ENCODE data around the gene FOXL2NB. TPM values are rescaled to one million over a fixed set of nuclear protein-coding genes. Genes with fewer than 3 reads are reported as not detected.

FOXL2NB gene
- polyA plus RNA-seq (not detected in 2 replicates), polyA minus RNA-seq (not detected in 2 replicates)

DNA sequence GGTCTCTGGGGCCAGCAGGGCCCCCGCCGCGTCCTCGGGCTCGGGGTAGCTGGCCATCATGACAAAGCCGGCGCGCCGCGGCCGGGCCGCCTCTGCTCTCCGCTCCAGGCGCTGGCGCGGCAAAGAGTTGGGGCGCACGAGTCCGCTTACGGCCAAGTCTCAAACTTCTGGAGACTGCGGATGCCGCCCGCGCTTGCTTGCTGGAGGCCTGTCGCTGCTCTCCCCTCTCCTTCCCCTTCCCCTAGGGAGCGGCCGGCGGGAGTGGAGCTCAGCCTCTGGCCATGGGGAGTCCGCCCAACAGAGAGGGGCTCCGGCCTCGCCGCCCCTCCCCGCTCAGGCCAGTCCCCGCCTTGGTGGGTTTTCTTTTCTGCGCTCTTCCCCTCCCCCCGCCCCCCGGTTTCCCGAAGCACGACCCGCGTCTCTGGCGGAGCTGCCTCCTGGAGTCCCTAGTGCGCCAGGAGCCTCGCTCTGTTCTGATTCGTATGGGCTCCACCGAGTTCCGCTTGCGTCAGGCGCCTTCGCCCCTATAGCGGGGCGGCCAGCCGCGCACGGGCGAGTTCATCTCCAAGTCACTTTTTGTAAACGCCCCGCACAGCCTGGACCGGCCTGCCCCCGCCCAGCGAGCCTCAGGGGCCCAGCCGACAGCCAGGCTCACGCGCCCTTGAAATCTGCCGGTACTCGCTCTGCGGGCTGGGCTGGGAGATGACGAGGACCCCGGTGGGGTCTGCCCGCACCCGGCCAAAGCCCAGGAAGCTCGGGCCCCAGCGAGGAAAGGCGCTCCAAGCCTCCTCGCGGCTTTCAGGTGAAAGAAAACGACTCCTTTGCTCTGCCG lies at the start of gene FOXL2NB, which contains the start of gene FOXL2:
FOXL2NB (plus strand) TSS at position 555 of the 832 bp plus-strand sequence; CDS start at position 703, 148 bp downstream.
FOXL2 (minus strand) TSS at position 475 of the 832 bp plus-strand sequence; CDS start at position 60, 415 bp downstream.
- Histone ChIP-seq H4K20me1 (ENCODE audit: insufficient read depth) (no peaks in the 10 kb centered on the region), H3K4me3 (ENCODE audit: low read length) (peak within 1 kb of the TSS; percentile 59), H3K9me2 (ENCODE audit: insufficient read depth, low read length) (no peaks in the 10 kb centered on the region), H3K4me2 (ENCODE audit: low read length) (no peak within 1 kb of the TSS), H3K79me2 (replicated peaks; ENCODE audit: insufficient read depth, low read length) (no peaks in the 10 kb centered on the region), H3K9ac (ENCODE audit: low read length) (no peak within 1 kb of the TSS), H3F3A (ENCODE audit: insufficient read depth, low read length, poor library complexity, severe bottlenecking) (no peaks in the 10 kb centered on the region), H3K9me3 (ENCODE audit: low read length) (no peaks in the 10 kb centered on the region), H3K27ac (ENCODE audit: low read length) (no peak within 1 kb of the TSS), H3K36me3 (ENCODE audit: insufficient read depth, low read length) (no peaks in the 10 kb centered on the region), H2AFZ (ENCODE audit: low read depth, low read length) (no peak within 1 kb of the TSS), H3K27me3 (ENCODE audit: insufficient read depth, low read depth, low read length) (peaks cover 99% of the 10 kb centered on the region)
- TF ChIP-seq EP300 (conservative IDR thresholded peaks at IDR 0.05; ENCODE audit: poor library complexity, severe bottlenecking): no peak
- peak; percentile 85 for TF ChIP-seq EZH2 (IDR thresholded peaks at IDR 0.05; ENCODE audit: borderline replicate concordance, insufficient read depth, low read length, poor library complexity, severe bottlenecking)

DNA sequence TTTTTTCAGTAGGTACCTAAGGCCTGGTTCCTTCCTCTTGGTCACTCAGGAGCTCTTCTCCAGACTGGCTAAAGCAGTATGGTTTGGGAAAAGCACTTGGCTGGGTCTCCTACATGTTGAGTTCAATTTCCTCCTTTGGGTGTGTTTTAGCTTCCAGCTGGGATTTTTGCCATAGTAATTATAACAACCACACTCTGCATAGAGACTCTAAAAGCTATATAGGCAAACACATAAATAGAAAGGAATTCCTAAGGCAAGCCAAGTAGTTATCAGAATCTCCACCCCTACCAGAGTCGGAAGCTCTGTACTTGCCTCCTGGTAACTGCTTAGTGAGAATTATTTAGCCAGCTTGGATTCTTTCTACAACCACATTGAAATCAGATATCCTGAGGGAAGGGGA lies 48.7 kb upstream of the FOXL2NB start:
- Histone ChIP-seq H3K9me3 (ENCODE audit: low read length) (no peaks in the 10 kb centered on the region), H3K4me3 (ENCODE audit: low read length) (no peak overlapping the region), H3K79me2 (replicated peaks; ENCODE audit: insufficient read depth, low read length) (no peaks in the 10 kb centered on the region), H3K4me2 (ENCODE audit: low read length) (no peak overlapping the region), H3K27me3 (ENCODE audit: insufficient read depth, low read depth, low read length) (no peaks in the 10 kb centered on the region), H3K36me3 (ENCODE audit: insufficient read depth, low read length) (no peaks in the 10 kb centered on the region), H2AFZ (ENCODE audit: low read depth, low read length) (no peak overlapping the region), H4K20me1 (ENCODE audit: insufficient read depth) (no peaks in the 10 kb centered on the region), H3K9ac (ENCODE audit: low read length) (no peak overlapping the region), H3K9me2 (ENCODE audit: insufficient read depth, low read length) (no peaks in the 10 kb centered on the region), H3F3A (ENCODE audit: insufficient read depth, low read length, poor library complexity, severe bottlenecking) (no peaks in the 10 kb centered on the region), H3K27ac (ENCODE audit: low read length) (no peak overlapping the region)
- TF ChIP-seq SMC3 (conservative IDR thresholded peaks at IDR 0.05; ENCODE audit: poor library complexity): no peak
- TF ChIP-seq, protein P1, sequence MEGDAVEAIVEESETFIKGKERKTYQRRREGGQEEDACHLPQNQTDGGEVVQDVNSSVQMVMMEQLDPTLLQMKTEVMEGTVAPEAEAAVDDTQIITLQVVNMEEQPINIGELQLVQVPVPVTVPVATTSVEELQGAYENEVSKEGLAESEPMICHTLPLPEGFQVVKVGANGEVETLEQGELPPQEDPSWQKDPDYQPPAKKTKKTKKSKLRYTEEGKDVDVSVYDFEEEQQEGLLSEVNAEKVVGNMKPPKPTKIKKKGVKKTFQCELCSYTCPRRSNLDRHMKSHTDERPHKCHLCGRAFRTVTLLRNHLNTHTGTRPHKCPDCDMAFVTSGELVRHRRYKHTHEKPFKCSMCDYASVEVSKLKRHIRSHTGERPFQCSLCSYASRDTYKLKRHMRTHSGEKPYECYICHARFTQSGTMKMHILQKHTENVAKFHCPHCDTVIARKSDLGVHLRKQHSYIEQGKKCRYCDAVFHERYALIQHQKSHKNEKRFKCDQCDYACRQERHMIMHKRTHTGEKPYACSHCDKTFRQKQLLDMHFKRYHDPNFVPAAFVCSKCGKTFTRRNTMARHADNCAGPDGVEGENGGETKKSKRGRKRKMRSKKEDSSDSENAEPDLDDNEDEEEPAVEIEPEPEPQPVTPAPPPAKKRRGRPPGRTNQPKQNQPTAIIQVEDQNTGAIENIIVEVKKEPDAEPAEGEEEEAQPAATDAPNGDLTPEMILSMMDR (IDR thresholded peaks at IDR 0.05; ENCODE audit: poor library complexity, severe bottlenecking): no peak
- no peak for TF ChIP-seq EZH2 (IDR thresholded peaks at IDR 0.05; ENCODE audit: borderline replicate concordance, insufficient read depth, low read length, poor library complexity, severe bottlenecking)
- no peak for TF ChIP-seq EP300 (conservative IDR thresholded peaks at IDR 0.05; ENCODE audit: poor library complexity, severe bottlenecking)
- TF ChIP-seq TAF1 (IDR thresholded peaks at IDR 0.05; ENCODE audit: low read depth): no peak
- TF ChIP-seq, protein P2, sequence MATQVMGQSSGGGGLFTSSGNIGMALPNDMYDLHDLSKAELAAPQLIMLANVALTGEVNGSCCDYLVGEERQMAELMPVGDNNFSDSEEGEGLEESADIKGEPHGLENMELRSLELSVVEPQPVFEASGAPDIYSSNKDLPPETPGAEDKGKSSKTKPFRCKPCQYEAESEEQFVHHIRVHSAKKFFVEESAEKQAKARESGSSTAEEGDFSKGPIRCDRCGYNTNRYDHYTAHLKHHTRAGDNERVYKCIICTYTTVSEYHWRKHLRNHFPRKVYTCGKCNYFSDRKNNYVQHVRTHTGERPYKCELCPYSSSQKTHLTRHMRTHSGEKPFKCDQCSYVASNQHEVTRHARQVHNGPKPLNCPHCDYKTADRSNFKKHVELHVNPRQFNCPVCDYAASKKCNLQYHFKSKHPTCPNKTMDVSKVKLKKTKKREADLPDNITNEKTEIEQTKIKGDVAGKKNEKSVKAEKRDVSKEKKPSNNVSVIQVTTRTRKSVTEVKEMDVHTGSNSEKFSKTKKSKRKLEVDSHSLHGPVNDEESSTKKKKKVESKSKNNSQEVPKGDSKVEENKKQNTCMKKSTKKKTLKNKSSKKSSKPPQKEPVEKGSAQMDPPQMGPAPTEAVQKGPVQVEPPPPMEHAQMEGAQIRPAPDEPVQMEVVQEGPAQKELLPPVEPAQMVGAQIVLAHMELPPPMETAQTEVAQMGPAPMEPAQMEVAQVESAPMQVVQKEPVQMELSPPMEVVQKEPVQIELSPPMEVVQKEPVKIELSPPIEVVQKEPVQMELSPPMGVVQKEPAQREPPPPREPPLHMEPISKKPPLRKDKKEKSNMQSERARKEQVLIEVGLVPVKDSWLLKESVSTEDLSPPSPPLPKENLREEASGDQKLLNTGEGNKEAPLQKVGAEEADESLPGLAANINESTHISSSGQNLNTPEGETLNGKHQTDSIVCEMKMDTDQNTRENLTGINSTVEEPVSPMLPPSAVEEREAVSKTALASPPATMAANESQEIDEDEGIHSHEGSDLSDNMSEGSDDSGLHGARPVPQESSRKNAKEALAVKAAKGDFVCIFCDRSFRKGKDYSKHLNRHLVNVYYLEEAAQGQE (IDR thresholded peaks at IDR 0.05; ENCODE audit: borderline replicate concordance): no peak
- TF ChIP-seq MXI1 (conservative IDR thresholded peaks at IDR 0.05; ENCODE audit: poor library complexity, severe bottlenecking): no peak
- TF ChIP-seq POLR2AphosphoS5 (IDR thresholded peaks at IDR 0.05): no peak
- TF ChIP-seq RAD21 (conservative IDR thresholded peaks at IDR 0.05): no peak

All from neural cell (in vitro differentiated cells).